GM18909 (cell line): Measurements from ENCODE around the gene PAPPA2.
"Not testable (repeated sequence)": the region's sequence is repeated elsewhere in the genome, so short reads cannot be mapped to it uniquely, and the experiment has no call there.

ENCODE experiments used
- ATAC-seq: cut with Tn5 transposase; IDR thresholded peaks from one replicate; pipeline ENCODE4 v1.9.1; 2021; ENCODE audit warnings: mild to moderate bottlenecking; ENCODE audit not compliant: unreplicated experiment, poor library complexity

Gene PAPPA2

GRCh38 chr1:176741181-176741580 is 278.2 kb downstream of the PAPPA2 start:
- ATAC-seq: no peak

- no peak for ATAC-seq
Observed at GRCh38 chr1:176742322-176742721, 279.3 kb downstream of the PAPPA2 start.

- ATAC-seq: no peak
Observed at GRCh38 chr1:176744142-176744541, 281.2 kb downstream of the PAPPA2 start.

GRCh38 chr1:176745945-176746344 is 283.0 kb downstream of the PAPPA2 start:
- no peak for ATAC-seq

GRCh38 chr1:176752505-176752904 is 289.5 kb downstream of the PAPPA2 start:
- ATAC-seq: no peak

GRCh38 chr1:176754676-176755075 is 291.7 kb downstream of the PAPPA2 start:
- no peak for ATAC-seq

GRCh38 chr1:176756817-176757216 is 293.8 kb downstream of the PAPPA2 start:
- not testable (repeated sequence) for ATAC-seq

- no peak for ATAC-seq
Observed at GRCh38 chr1:176765608-176766007, 302.6 kb downstream of the PAPPA2 start.

- no peak for ATAC-seq
Observed at GRCh38 chr1:176766779-176767178, 303.8 kb downstream of the PAPPA2 start.

GRCh38 chr1:176767714-176768136 is 304.8 kb downstream of the PAPPA2 start:
- no peak for ATAC-seq

GRCh38 chr1:176768532-176768931 is 305.6 kb downstream of the PAPPA2 start:
- no peak for ATAC-seq

- ATAC-seq: no peak
Observed at GRCh38 chr1:176770066-176770465, 307.1 kb downstream of the PAPPA2 start.

GRCh38 chr1:176773038-176773437 is 310.1 kb downstream of the PAPPA2 start:
- no peak for ATAC-seq

GRCh38 chr1:176774224-176774623 is 311.2 kb downstream of the PAPPA2 start:
- ATAC-seq: no peak

- no peak for ATAC-seq
Observed at GRCh38 chr1:176775378-176775777, 312.4 kb downstream of the PAPPA2 start.

GRCh38 chr1:176775996-176776395 is 313.0 kb downstream of the PAPPA2 start:
- no peak for ATAC-seq

- ATAC-seq: no peak
Observed at GRCh38 chr1:176778056-176778455, 315.1 kb downstream of the PAPPA2 start.

GRCh38 chr1:176779992-176780328 is 317.0 kb downstream of the PAPPA2 start:
- ATAC-seq: no peak

GRCh38 chr1:176783309-176783708 is 320.3 kb downstream of the PAPPA2 start:
- ATAC-seq: no peak

GRCh38 chr1:176785056-176785455 is 322.1 kb downstream of the PAPPA2 start:
- ATAC-seq: no peak

GRCh38 chr1:176785791-176786190 is 322.8 kb downstream of the PAPPA2 start:
- ATAC-seq: no peak

GRCh38 chr1:176786274-176786673 is 323.3 kb downstream of the PAPPA2 start:
- ATAC-seq: no peak

- ATAC-seq: no peak
Observed at GRCh38 chr1:176789571-176790090, 326.7 kb downstream of the PAPPA2 start.
